Fibroblast of mammary gland (primary cell): ENCODE data around the gene ENTPD2.
"Not testable (repeated sequence)": the region's sequence is repeated elsewhere in the genome, so short reads cannot be mapped to it uniquely, and the experiment has no call there.

Experiments
- DNase-seq: peaks from one replicate; pipeline ENCODE4 v3.0.0-alpha.2; 2010; ENCODE audit warnings: low read depth
- H3K4me3 ChIP-seq: 2 replicates; pipeline ENCODE4 v1.5.1; 2011; ENCODE audit warnings: low read depth, mild to moderate bottlenecking, low read length, moderate library complexity; ENCODE audit not compliant: control insufficient read depth
- TF ChIP-seq, protein P1 (sequence below): conservative IDR thresholded peaks from 2 replicates; pipeline ENCODE4 v1.5.1; 2011; ENCODE audit warnings: low read depth, low read length, inconsistent platforms; ENCODE audit not compliant: control insufficient read depth, insufficient read depth

ENTPD2 gene

DNA sequence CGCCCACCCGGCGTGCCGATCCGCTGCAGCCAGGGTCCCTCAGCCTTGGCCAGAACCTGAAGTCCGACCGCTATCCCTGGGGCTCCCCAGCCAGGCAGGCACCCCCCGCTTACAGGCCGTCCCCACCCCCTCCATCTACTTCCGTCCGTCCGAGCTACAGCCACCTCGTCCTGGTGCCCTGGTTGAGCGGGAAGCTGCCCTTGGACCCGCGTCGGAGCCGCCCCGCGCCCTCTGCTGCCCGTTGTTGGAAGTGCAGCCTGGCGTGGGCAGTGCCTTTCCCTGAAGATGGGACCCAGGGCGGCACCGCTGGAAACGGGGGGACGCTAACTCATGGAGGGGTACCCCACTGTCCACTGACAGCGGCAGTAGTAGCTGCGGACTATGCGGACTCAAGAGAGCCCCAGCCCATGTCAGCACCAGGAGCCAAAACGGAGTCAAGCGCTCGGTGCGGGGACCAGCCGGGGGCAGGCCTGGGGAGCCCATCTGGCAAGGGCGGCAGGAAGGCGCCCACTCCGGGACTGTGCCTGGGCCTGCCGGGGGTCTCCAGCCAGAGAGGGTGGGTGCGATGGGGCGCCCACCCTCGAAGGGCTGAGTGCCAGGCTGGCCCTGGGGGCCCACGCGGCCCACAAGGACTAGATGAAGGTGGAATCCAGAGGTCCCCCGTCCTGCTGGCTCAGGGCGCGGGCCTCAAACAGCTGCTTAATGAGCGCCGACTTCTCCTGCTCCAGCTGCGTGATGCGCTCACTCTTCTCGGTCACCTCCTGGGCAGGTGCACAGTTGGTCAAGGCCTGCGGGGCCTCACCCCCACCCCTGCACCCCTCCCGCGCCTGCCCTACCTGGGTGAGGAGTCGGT lies 10.4 kb upstream of the ENTPD2 start:
- peak; percentile 40 for DNase-seq
- no peak overlapping the region for H3K4me3 ChIP-seq
- TF ChIP-seq, protein P1, sequence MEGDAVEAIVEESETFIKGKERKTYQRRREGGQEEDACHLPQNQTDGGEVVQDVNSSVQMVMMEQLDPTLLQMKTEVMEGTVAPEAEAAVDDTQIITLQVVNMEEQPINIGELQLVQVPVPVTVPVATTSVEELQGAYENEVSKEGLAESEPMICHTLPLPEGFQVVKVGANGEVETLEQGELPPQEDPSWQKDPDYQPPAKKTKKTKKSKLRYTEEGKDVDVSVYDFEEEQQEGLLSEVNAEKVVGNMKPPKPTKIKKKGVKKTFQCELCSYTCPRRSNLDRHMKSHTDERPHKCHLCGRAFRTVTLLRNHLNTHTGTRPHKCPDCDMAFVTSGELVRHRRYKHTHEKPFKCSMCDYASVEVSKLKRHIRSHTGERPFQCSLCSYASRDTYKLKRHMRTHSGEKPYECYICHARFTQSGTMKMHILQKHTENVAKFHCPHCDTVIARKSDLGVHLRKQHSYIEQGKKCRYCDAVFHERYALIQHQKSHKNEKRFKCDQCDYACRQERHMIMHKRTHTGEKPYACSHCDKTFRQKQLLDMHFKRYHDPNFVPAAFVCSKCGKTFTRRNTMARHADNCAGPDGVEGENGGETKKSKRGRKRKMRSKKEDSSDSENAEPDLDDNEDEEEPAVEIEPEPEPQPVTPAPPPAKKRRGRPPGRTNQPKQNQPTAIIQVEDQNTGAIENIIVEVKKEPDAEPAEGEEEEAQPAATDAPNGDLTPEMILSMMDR: peak; percentile 75

DNA sequence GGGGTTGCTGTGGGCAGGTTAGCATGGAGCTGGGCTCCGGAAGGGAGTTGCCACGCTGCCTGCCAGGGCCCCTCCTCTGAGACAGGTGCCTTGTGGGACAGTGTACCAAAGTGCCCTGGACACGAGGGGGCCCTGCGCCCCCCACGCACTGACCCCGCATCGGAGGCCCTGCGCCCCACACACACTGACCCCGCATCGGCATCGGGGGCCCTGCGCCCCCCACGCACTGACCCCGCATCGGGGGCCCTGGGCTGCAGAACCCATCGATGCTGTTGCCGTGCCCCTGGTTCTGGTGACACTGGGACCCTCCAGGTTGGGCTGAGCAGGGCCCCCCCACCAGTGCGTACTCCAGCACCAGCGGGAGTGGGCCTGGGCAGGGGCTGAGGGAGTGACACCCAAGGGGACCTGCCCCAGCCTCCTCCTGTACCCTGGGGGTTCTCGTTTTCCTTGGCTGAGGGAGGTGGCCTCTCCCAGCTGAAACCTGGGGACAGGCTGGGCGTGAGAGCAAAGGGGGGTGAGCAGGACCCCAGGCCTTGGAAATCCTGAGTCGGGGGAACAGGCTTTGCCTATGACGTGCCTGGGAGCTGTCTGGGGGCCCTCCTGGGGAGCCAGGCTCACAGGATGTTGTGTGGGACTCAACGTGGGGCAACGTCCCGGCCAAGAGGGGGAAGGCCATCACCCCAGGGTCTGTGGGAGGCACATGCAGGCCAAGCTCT lies 9.6 kb upstream of the ENTPD2 start:
- H3K4me3 ChIP-seq: no peak overlapping the region

DNA sequence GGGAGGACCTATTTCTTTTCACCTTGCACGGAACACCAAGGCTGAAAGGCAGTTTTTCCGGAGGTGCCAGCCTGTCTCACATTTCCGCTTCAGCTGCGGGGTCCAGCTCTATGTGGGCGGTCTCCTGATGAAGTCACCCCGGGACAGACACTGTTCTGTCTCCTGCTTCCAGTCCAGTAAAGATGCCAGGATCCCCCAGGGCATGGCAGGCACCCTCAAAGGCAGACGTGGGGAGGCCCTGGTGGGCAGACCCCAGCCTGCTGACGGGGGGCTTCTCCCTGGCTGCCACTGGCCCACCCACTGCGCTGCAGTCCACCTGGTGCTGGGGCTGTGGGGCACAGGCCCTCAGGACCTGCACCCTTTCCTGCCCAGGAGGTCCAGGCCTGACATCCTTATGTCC lies 8.9 kb upstream of the ENTPD2 start:
- H3K4me3 ChIP-seq, DNase-seq: not testable (repeated sequence)

More for the DNA sequence above, 9.6 kb upstream of the ENTPD2 start:
- TF ChIP-seq, protein P1: no peak
- DNase-seq: no peak

DNA sequence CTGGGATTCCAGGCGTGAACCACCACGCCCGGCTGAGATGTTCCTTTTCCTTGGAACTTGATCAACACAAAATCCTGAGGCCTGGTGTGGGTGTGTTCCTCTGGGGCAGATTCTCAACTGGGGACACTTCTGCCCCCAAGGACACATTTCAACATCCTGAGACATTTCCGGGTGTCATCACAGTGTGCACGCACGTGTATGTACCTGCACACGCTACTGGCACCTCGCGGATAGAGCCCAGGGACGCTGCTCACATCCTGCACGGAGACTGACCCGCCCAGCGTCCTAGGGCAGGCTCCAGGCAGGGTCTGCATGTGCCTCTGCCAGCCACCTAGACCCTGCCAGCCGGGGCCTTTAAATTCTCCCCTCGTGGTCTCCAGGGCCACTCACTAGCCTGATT lies 8.5 kb upstream of the ENTPD2 start:
- no peak for DNase-seq
- H3K4me3 ChIP-seq: no peak overlapping the region
- TF ChIP-seq, protein P1: no peak

DNA sequence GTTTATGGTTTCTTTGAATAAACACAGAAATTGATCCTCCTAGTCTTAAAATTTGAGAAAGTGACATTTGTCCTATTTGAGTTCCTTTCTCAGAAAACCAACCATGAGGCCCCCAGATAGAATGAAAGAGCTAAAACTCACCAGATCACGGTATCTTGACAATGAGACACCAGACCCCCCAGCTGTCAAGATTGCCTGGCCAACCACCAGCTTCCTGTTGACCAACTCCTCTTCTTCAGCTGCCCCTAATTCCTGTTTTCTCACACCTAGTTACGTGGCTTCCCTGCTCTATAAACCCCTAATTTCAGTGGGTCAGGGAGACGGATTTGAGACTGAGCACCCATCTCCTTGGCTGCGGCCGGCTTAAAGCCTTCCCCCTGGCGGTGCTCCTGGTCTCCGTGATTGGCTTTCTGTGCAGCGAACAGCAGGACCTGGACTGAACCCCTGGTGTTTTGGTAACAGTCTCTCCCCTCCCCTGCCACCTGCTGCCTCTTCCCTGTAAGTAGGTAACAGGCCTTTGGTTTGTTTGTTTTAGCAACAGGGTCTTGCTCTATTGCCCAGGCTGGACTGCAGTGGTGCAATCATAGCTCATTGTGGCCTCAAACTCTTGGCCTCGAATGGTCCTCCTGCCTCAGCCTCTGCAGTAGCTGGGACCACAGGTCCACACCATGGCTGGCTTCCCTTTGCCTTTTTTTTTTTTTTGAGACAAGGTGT lies 4.8 kb upstream of the ENTPD2 start:
- H3K4me3 ChIP-seq: no peak overlapping the region
- TF ChIP-seq, protein P1: no peak
- no peak for DNase-seq

DNA sequence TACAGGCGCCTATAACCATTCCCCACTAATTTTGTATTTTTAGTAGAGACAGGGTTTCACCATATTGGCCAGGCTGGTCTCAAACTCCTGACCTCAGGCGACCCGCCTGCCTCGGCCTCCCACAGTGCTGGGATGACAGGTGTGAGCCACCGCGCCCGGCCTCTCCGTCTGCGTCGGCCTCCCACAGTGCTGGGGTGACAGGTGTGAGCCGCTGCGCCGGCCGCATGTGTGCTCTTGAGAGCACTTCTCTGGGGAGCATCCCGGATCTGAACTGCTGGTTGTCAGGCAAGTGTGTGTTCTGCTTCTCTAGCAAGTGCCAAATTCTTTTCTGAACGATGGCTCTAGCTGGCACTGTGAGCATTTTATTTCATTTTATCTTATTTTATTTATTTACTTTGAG lies 3.7 kb upstream of the ENTPD2 start:
- TF ChIP-seq, protein P1: no peak
- no peak overlapping the region for H3K4me3 ChIP-seq
- no peak for DNase-seq
